Lower lobe of right lung (tissue), 2 donors: ENCODE measurements around the gene ASF1A. TPM values are rescaled to one million over a fixed set of nuclear protein-coding genes. Genes with fewer than 3 reads are reported as not detected.

Experiments
- ATAC-seq, 2 donors: fragments of 200-7000 bp; cut with Tn5 transposase; one replicate each; pipeline ENCODE4 v1.9.1; 2020 to 2022; ENCODE audit warnings: mild to moderate bottlenecking in 2 of 2, moderate library complexity in 2 of 2
- DNase-seq: peaks from one replicate; pipeline ENCODE4 v3.0.0-alpha.2; 2020
- H3K27ac ChIP-seq: fragments of 200-600 bp; one replicate; pipeline ENCODE4 v1.8.0; 2022
- H3K27me3 ChIP-seq: fragments of 200-600 bp; one replicate; pipeline ENCODE4 v1.8.0; 2022; ENCODE audit warnings: low read depth
- H3K36me3 ChIP-seq: fragments of 200-600 bp; one replicate; pipeline ENCODE4 v1.8.0; 2022; ENCODE audit warnings: mild to moderate bottlenecking
- H3K4me1 ChIP-seq: fragments of 200-600 bp; one replicate; pipeline ENCODE4 v1.8.0; 2022
- H3K4me3 ChIP-seq: fragments of 200-600 bp; one replicate; pipeline ENCODE4 v1.8.0; 2022; ENCODE audit warnings: mild to moderate bottlenecking
- H3K9me3 ChIP-seq: fragments of 200-600 bp; one replicate; pipeline ENCODE4 v1.8.0; 2022
- CTCF ChIP-seq: fragments of 200-600 bp; IDR thresholded peaks from one replicate; pipeline ENCODE4 v1.8.0; 2022; ENCODE audit warnings: antibody characterized with exemption, mild to moderate bottlenecking
- intact Hi-C: fragments of 100-400 bp; cut with DNase I; formaldehyde crosslinking; loops from one replicate; pipeline ENCODE4 v1.11.0; 2022
- total RNA-seq: library from RNA; stranded (reverse); fragmentation: NEBNext Ultra II Directional; extraction: Animal tissue kit (Norgen Biotek cat#: 25700); gene quantifications from one replicate; pipeline ENCODE4 v1.2.1, GENCODE V29; 2021
- donor health status: DM: no; HTN: yes; CAD: no; lungs with severe emphysema.

ASF1A gene
- total RNA-seq, 1 donor from 2014 or later: 25.9 TPM

- no peak overlapping the region for H3K4me3 ChIP-seq
- H3K27ac ChIP-seq: no peak overlapping the region
- no peaks in the 10 kb centered on the region for H3K9me3 ChIP-seq
- no peaks in the 10 kb centered on the region for H3K4me1 ChIP-seq
- ATAC-seq (no peak), DNase-seq (no peak)
- intact Hi-C loops: no loop called here
- no peak for TF ChIP-seq CTCF
- no peaks in the 10 kb centered on the region for H3K27me3 ChIP-seq
- H3K36me3 ChIP-seq: peaks cover 97% of the 10 kb centered on the region
Measured at GRCh38 chr6:118914598-118914997, 20.6 kb downstream of the ASF1A start.

GRCh38 chr6:118917546-118918328, 23.8 kb downstream of the ASF1A start:
- DNase-seq (no peak), ATAC-seq (no peak)
- H3K4me1 ChIP-seq: no peaks in the 10 kb centered on the region
- H3K4me3 ChIP-seq: no peak overlapping the region
- H3K36me3 ChIP-seq: peaks cover 98% of the 10 kb centered on the region
- TF ChIP-seq CTCF: no peak
- H3K9me3 ChIP-seq: no peaks in the 10 kb centered on the region
- no peak overlapping the region for H3K27ac ChIP-seq
- intact Hi-C loops: no loop called here
- H3K27me3 ChIP-seq: no peaks in the 10 kb centered on the region

GRCh38 chr6:118918329-118918725, 24.4 kb downstream of the ASF1A start:
- H3K4me1 ChIP-seq: no peaks in the 10 kb centered on the region
- DNase-seq: no peak

DNA sequence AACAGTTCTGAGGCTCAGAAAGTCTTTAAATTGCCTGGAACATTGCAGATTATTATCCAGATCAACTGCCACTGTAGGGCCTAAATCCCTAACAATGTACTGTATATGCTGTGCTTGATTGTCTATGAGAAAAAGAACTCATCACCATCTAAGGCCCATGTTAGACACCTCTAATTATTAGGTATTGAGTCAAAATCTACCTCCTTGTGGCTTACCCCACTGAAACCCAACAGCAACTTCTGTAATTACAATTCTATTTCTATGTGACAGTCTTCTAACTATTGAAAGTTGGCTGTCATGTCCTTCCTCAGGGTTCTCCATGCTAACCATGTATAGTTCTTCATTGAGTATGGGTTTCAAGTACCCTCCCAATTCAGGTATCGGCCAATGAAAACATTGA, 27.1 kb downstream of the ASF1A start:
- no peak overlapping the region for H3K4me3 ChIP-seq
- peaks cover 90% of the 10 kb centered on the region for H3K36me3 ChIP-seq
- H3K27me3 ChIP-seq: no peaks in the 10 kb centered on the region
- no peak overlapping the region for H3K27ac ChIP-seq
- intact Hi-C loops: no loop called here
- no peaks in the 10 kb centered on the region for H3K9me3 ChIP-seq
- no peak for DNase-seq
- no peak for ATAC-seq
- no peak for TF ChIP-seq CTCF
- H3K4me1 ChIP-seq: no peaks in the 10 kb centered on the region

More at GRCh38 chr6:118918329-118918725, 24.4 kb downstream of the ASF1A start:
- H3K27me3 ChIP-seq: no peaks in the 10 kb centered on the region
- intact Hi-C loops: no loop called here
- H3K4me3 ChIP-seq: no peak overlapping the region
- H3K9me3 ChIP-seq: no peaks in the 10 kb centered on the region
- ATAC-seq: no peak
- TF ChIP-seq CTCF: no peak
- H3K36me3 ChIP-seq: peaks cover 98% of the 10 kb centered on the region
- no peak overlapping the region for H3K27ac ChIP-seq

DNA sequence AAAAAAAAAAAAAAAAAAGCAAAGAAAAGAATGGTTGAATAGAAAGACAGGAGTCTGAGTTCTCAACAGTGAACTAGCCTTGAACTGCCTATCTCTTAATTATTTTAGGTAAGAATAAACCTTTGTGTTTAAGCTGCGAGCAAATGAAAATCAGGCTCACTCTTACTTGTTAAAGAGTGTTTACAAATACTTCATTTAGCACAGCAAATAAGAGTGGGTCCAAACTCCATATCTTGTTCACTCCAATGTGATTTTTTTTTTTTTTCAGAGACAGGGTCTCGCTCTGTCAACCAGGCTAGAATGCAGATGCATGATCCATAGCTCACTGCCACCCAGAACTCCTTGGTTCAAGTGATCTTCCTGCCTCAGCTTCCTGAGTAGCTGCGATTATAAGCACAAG, 29.1 kb downstream of the ASF1A start:
- Histone ChIP-seq H3K4me3 (no peak overlapping the region), H3K9me3 (no peaks in the 10 kb centered on the region), H3K36me3 (peaks cover 80% of the 10 kb centered on the region), H3K27ac (no peak overlapping the region), H3K27me3 (no peaks in the 10 kb centered on the region), H3K4me1 (no peaks in the 10 kb centered on the region)
- DNase-seq (no peak), ATAC-seq (no peak)
- intact Hi-C loops: no loop called here
- TF ChIP-seq CTCF: no peak
